ENCODE measurements around the gene ARHGAP11A.

DNA sequence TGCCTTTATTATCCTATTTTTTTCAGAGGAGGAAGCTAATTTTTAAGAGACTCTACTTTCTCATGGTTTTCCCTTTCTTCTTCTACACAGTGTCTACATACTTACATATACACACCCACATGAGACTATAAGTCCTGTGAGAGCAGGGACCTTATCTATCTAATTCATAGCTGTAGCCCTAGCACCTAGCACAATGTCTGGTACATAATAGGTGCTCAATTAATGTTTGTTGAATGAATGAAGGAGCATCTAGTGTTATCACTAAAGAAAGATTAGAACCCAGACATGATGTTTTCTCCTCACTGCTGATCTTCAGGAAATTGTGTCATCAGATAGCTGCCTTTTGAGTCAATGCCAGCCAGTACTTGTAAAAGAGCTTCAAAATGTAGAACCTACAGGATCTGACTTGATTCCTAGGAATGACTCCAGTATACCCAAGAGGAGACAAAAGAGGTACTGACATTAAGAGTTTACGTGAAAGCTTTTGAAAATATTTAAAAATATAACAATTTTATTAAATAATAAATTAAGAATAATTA lies 28.7 kb downstream of the ARHGAP11A start:
- TF ChIP-seq CTCF (IDR thresholded peaks at IDR 0.05; ENCODE audit: borderline replicate concordance, extremely low read depth, low read length, poor library complexity, severe bottlenecking) (no peak), EZH2 (IDR thresholded peaks at IDR 0.05; ENCODE audit: borderline replicate concordance, low read depth, low read length, severe bottlenecking) (no peak)

All from DND-41 (cell line).